ENCODE data around the gene KDF1.
A peak's percentile ranks its signal among the peaks of the same experiment; 100 is the strongest.

Gene KDF1, protein sequence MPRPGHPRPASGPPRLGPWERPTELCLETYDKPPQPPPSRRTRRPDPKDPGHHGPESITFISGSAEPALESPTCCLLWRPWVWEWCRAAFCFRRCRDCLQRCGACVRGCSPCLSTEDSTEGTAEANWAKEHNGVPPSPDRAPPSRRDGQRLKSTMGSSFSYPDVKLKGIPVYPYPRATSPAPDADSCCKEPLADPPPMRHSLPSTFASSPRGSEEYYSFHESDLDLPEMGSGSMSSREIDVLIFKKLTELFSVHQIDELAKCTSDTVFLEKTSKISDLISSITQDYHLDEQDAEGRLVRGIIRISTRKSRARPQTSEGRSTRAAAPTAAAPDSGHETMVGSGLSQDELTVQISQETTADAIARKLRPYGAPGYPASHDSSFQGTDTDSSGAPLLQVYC

GRCh38 chr1:26959722-26960624 lies at the start of gene KDF1:
Gene KDF1 (minus strand): TSS chr1:26960468. CDS start chr1:26952380, 8,088 bp downstream.
- TF ChIP-seq EZH2 (IDR thresholded peaks at IDR 0.05) = peak; percentile 46
- no peak for TF ChIP-seq POLR2AphosphoS5 (IDR thresholded peaks at IDR 0.05; ENCODE audit: borderline replicate concordance, low read depth, low read length)
- TF ChIP-seq FOXP2 (optimal IDR thresholded peaks at IDR 0.05; ENCODE audit: control extremely low read depth, extremely low read length, insufficient read depth) = no peak
- Histone ChIP-seq H3K4me3 (peak within 1 kb of the TSS; percentile 49), H3K27ac (no peak within 1 kb of the TSS), H3K9me3 (ENCODE audit: low read depth, low read length) (no peaks in the 10 kb centered on the region), H3K36me3 (ENCODE audit: insufficient read depth, low read length) (no peaks in the 10 kb centered on the region), H3K9ac (ENCODE audit: insufficient read length) (no peak within 1 kb of the TSS)
- no peak for DNase-seq (ENCODE audit: low read depth, low spot score)

DNA sequence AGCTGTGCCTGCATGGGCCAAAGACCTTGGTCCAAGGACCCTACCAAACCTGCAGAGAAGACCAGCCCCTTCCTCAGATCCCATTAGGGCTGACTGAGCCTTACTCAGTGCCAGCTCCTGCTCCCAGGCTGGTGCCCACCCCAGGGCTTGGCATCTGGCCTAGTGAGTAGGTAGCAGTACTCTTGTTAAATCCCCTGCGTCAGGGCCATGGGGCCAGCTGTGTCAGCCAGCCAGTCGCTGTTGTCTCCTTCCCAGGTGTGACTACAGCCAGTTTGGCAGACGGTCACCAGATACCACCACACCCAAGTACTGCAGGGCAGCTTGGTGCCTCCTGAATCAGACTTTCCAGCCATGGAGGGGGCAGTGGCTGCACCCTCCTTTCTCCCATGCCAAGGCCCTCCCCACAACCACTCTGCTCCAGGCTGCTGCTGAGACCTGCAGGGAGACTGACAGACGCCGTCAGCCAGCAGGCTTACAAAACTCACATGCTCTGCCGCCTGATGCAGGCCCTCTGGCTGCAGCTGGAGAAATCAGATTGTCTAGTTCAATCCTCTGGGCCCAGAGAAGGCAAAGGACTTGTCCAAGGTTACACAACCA lies 49.4 kb upstream of the KDF1 start:
- Histone ChIP-seq H3K9ac (ENCODE audit: insufficient read length) (no peak overlapping the region), H3K9me3 (ENCODE audit: low read depth, low read length) (no peaks in the 10 kb centered on the region), H3K27ac (peak overlapping the region; percentile 79), H3K36me3 (ENCODE audit: insufficient read depth, low read length) (no peaks in the 10 kb centered on the region), H3K4me3 (peak overlapping the region; percentile 35)
- no peak for TF ChIP-seq FOXP2 (optimal IDR thresholded peaks at IDR 0.05; ENCODE audit: control extremely low read depth, extremely low read length, insufficient read depth)
- TF ChIP-seq EZH2 (IDR thresholded peaks at IDR 0.05) = no peak
- no peak for TF ChIP-seq POLR2AphosphoS5 (IDR thresholded peaks at IDR 0.05; ENCODE audit: borderline replicate concordance, low read depth, low read length)
- DNase-seq (ENCODE audit: low read depth, low spot score) = no peak

- H3K9ac ChIP-seq (ENCODE audit: insufficient read length) = no peak overlapping the region
- DNase-seq (ENCODE audit: low read depth, low spot score) = no peak
- 0 out of 2 replicates have a peak overlapping the region, but pooled peaks have one; percentile 46 for H3K27ac ChIP-seq
- no peaks in the 10 kb centered on the region for H3K9me3 ChIP-seq (ENCODE audit: low read depth, low read length)
- TF ChIP-seq EZH2 (IDR thresholded peaks at IDR 0.05) (no peak), FOXP2 (optimal IDR thresholded peaks at IDR 0.05; ENCODE audit: control extremely low read depth, extremely low read length, insufficient read depth) (no peak), POLR2AphosphoS5 (IDR thresholded peaks at IDR 0.05; ENCODE audit: borderline replicate concordance, low read depth, low read length) (no peak)
- H3K36me3 ChIP-seq (ENCODE audit: insufficient read depth, low read length) = no peaks in the 10 kb centered on the region
- no peak overlapping the region for H3K4me3 ChIP-seq
Measured at GRCh38 chr1:27007909-27008582, 47.8 kb upstream of the KDF1 start.

DNA sequence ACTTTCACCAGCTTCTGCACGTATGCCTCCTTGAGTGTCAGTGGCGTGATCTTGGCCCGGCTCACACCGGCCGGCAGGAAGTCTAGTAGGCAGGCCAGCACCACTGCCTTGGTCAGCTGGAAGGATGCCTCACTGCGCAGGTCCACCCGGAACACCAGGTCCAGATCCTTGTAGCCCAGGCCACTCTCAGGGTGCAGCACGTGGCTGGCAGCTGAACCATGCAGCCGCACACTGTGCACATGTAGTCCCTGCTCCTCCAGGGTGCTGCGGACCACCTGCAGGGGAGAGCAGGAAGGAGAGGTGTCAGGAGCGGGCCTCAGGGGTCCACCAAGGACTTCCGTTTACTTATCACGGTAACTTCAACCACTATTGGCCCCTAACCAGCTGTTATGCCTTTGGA lies 46.4 kb upstream of the KDF1 start:
- no peak overlapping the region for H3K4me3 ChIP-seq
- no peaks in the 10 kb centered on the region for H3K36me3 ChIP-seq (ENCODE audit: insufficient read depth, low read length)
- H3K9me3 ChIP-seq (ENCODE audit: low read depth, low read length) = no peaks in the 10 kb centered on the region
- TF ChIP-seq EZH2 (IDR thresholded peaks at IDR 0.05) = no peak
- no peak overlapping the region for H3K9ac ChIP-seq (ENCODE audit: insufficient read length)
- DNase-seq (ENCODE audit: low read depth, low spot score) = no peak
- H3K27ac ChIP-seq = no peak overlapping the region

DNA sequence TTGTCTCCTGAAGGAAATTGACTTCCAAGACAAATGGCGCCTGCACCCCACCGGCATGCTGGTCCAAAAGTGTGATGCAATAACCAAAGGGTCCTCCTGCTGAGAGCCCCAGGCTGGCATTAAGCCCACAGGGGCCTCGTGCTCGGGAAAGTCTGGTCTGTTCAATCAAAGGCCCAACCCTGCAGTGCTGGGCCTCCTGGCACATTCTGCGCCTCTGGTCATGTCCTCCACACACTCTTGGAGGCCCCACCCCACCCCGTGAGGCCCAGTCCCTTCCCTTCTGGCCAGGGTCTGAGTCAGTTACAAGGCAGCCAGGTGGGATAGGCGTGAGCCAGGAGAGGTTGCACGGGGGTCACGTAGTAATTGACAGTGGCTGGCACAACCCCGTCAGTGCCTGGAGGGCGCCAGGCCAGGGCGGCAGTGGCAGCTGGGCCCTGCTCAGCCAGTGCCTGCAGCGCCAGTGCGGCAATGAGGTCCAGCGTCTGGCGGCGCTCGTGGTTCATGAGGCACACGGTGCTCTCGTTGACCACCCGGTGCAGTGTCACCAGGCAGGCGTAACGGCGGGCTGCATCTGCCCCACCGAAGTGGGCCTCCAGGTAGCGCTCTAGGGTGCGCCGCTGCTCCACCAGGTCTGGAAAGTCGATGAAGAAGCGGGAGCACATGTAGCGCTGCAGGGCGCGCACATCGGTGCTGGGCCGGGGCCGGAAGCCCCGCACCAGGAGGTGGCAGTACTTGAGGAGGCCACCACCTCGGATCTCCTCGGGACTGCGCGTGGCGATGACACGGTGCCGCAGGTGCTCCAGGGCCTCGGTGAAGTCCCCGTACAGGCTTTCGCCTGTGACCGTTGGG lies 45.6 kb upstream of the KDF1 start:
- Histone ChIP-seq H3K9me3 (ENCODE audit: low read depth, low read length) (no peaks in the 10 kb centered on the region), H3K36me3 (ENCODE audit: insufficient read depth, low read length) (no peaks in the 10 kb centered on the region), H3K27ac (no peak overlapping the region)

GRCh38 chr1:27005166-27005530 lies 44.9 kb upstream of the KDF1 start:
- DNase-seq (ENCODE audit: low read depth, low spot score) = no peak
- TF ChIP-seq EZH2 (IDR thresholded peaks at IDR 0.05) (no peak), FOXP2 (optimal IDR thresholded peaks at IDR 0.05; ENCODE audit: control extremely low read depth, extremely low read length, insufficient read depth) (no peak)
- no peak overlapping the region for H3K27ac ChIP-seq

More for the DNA sequence above, 45.6 kb upstream of the KDF1 start:
- TF ChIP-seq FOXP2 (optimal IDR thresholded peaks at IDR 0.05; ENCODE audit: control extremely low read depth, extremely low read length, insufficient read depth) (no peak), EZH2 (IDR thresholded peaks at IDR 0.05) (no peak), POLR2AphosphoS5 (IDR thresholded peaks at IDR 0.05; ENCODE audit: borderline replicate concordance, low read depth, low read length) (no peak)
- no peak overlapping the region for H3K9ac ChIP-seq (ENCODE audit: insufficient read length)
- no peak overlapping the region for H3K4me3 ChIP-seq
- no peak for DNase-seq (ENCODE audit: low read depth, low spot score)

DNA sequence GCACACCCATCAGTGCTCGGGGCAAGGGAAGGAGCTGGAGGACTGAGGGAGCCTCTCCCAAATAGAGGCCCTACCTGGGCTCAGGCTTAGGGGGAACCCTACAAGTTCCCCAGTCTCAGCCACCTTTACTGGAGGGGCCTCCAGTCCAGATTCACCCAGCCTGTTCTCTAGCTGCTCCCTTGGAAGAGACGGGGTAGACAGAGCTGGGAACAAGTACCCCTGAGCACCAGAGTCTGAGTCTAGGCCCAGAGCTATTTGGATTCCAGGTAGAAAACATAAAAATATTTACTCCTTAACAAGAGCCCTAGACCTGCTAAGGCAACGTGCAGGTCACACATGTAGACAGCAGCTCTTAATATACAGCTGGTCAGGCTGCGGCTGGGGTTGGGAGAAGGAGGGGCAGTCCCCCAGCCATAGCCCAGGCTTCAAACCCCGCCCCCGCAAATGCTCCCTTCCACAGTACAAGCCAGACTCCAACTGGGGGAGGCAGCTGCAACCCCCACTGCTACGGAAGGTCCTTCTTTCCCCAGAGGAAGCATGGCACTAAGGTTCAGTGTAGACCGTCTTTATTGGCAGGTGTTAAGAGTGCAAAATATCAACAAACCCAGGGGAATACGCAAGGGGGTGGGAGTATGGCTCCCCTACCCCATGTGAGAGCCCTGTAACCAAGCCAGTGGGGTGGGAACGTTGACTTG lies 44.4 kb upstream of the KDF1 start:
- H3K36me3 ChIP-seq (ENCODE audit: insufficient read depth, low read length) = no peaks in the 10 kb centered on the region
- H3K9me3 ChIP-seq (ENCODE audit: low read depth, low read length) = no peaks in the 10 kb centered on the region
- no peak overlapping the region for H3K9ac ChIP-seq (ENCODE audit: insufficient read length)
- no peak for TF ChIP-seq POLR2AphosphoS5 (IDR thresholded peaks at IDR 0.05; ENCODE audit: borderline replicate concordance, low read depth, low read length)
- TF ChIP-seq EZH2 (IDR thresholded peaks at IDR 0.05) = no peak
- TF ChIP-seq FOXP2 (optimal IDR thresholded peaks at IDR 0.05; ENCODE audit: control extremely low read depth, extremely low read length, insufficient read depth) = no peak
- H3K4me3 ChIP-seq = no peak overlapping the region
- H3K27ac ChIP-seq = no peak overlapping the region
- DNase-seq (ENCODE audit: low read depth, low spot score) = no peak

More at GRCh38 chr1:27005166-27005530, 44.9 kb upstream of the KDF1 start:
- Histone ChIP-seq H3K4me3 (no peak overlapping the region), H3K36me3 (ENCODE audit: insufficient read depth, low read length) (no peaks in the 10 kb centered on the region), H3K9ac (ENCODE audit: insufficient read length) (no peak overlapping the region), H3K9me3 (ENCODE audit: low read depth, low read length) (no peaks in the 10 kb centered on the region)

Measured in SK-N-MC (cell line).